Measurements from ENCODE around the gene DERL2. TPM values are rescaled to one million over a fixed set of nuclear protein-coding genes. Genes with fewer than 3 reads are reported as not detected.

Gene DERL2
- total and polyA plus RNA-seq, 9 of the 15 experiments (the other 6 are each of a cell fraction or from before 2014, with no cell fraction given): 11.5 to 105 (median 30.7) TPM

DNA sequence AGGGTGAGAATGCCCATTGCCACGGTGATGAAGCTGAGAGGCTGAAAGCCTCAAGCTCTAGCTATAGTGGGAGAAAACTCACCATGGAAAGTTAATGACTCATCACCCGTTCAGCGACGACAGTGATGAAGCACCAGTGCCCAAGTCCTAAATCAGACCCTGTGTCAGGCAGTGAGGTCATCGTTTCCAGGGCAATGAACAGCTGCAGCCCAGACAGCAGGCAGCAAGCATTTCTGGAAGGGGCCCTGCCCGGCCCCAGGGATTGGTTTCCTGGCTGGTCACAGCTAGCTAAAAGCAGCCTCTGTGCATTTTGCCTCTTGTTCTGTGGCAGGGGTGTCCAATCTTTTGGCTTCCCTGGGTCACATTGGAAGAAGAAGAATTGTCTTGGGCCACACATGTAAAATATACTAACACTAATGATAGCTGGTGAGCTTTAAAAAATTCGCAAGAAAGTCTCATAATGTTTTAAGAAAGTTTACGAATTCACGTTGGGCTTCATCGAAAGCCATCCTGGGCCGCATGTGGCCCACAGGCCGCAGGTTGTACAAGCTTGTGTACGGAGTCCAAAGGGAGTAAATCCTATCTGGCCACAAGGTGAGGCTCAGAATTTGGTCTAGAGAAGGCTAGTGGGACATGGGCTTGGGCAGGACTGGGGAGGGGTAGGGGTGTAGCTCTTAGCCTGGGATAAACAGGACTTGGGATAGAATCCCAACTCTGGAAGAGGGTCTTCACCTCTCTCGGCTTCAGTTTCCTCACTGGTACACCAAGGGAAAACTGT, 41.0 kb upstream of the DERL2 start (continued):
- TF ChIP-seq XRCC5 (IDR thresholded peaks at IDR 0.05; ENCODE audit: low read depth, low read length): no peak
- TF ChIP-seq SMARCE1 (IDR thresholded peaks at IDR 0.05): no peak
- no peak for TF ChIP-seq MTA2 (IDR thresholded peaks at IDR 0.05; ENCODE audit: low read depth)
- TF ChIP-seq, protein P1, sequence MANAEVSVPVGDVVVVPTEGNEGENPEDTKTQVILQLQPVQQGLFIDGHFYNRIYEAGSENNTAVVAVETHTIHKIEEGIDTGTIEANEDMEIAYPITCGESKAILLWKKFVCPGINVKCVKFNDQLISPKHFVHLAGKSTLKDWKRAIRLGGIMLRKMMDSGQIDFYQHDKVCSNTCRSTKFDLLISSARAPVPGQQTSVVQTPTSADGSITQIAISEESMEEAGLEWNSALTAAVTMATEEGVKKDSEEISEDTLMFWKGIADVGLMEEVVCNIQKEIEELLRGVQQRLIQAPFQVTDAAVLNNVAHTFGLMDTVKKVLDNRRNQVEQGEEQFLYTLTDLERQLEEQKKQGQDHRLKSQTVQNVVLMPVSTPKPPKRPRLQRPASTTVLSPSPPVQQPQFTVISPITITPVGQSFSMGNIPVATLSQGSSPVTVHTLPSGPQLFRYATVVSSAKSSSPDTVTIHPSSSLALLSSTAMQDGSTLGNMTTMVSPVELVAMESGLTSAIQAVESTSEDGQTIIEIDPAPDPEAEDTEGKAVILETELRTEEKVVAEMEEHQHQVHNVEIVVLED (CRISPR knock-in tag; IDR thresholded peaks at IDR 0.05): no peak
- no peak for TF ChIP-seq TARDBP (IDR thresholded peaks at IDR 0.05)
- TF ChIP-seq PHF20 (IDR thresholded peaks at IDR 0.05; ENCODE audit: partially characterized antibody): no peak
- TF ChIP-seq RFX1 (IDR thresholded peaks at IDR 0.05): peak; percentile 78
- TF ChIP-seq ATF1 (CRISPR knock-in tag; IDR thresholded peaks at IDR 0.05): no peak
- TF ChIP-seq ATF1 (tag; IDR thresholded peaks at IDR 0.05): peak; percentile 65
- TF ChIP-seq ESRRB (CRISPR knock-in tag; IDR thresholded peaks at IDR 0.05; ENCODE audit: borderline replicate concordance): no peak
- TF ChIP-seq, protein P2, sequence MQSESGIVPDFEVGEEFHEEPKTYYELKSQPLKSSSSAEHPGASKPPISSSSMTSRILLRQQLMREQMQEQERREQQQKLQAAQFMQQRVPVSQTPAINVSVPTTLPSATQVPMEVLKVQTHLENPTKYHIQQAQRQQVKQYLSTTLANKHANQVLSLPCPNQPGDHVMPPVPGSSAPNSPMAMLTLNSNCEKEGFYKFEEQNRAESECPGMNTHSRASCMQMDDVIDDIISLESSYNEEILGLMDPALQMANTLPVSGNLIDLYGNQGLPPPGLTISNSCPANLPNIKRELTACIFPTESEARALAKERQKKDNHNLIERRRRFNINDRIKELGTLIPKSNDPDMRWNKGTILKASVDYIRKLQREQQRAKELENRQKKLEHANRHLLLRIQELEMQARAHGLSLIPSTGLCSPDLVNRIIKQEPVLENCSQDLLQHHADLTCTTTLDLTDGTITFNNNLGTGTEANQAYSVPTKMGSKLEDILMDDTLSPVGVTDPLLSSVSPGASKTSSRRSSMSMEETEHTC (IDR thresholded peaks at IDR 0.05): no peak
- TF ChIP-seq MAFK (IDR thresholded peaks at IDR 0.05; ENCODE audit: low read length): peak; percentile 27; the same call in 1 of the 2 replicates
- no peak for TF ChIP-seq CCAR2 (IDR thresholded peaks at IDR 0.05; ENCODE audit: low read depth, low read length)
- no peak for TF ChIP-seq ZNF311 (CRISPR knock-in tag; IDR thresholded peaks at IDR 0.05)
- no peak for TF ChIP-seq SRF (CRISPR knock-in tag; IDR thresholded peaks at IDR 0.05)
- no peak for TF ChIP-seq ZNF282 (CRISPR knock-in tag; IDR thresholded peaks at IDR 0.05)
- TF ChIP-seq NFATC3 (IDR thresholded peaks at IDR 0.05): no peak
- TF ChIP-seq GTF2A2 (tag; IDR thresholded peaks at IDR 0.05): no peak
- TF ChIP-seq IFI16 (CRISPR knock-in tag; IDR thresholded peaks at IDR 0.05): no peak
- no peak for TF ChIP-seq ZNF764 (CRISPR knock-in tag; IDR thresholded peaks at IDR 0.05; ENCODE audit: low read depth)
- no peak for TF ChIP-seq SMARCC2 (IDR thresholded peaks at IDR 0.05; ENCODE audit: low read depth)
- peak; percentile 57; the same call in 1 of the 2 replicates for TF ChIP-seq ARID1B (IDR thresholded peaks at IDR 0.05)
- TF ChIP-seq POLR2AphosphoS5 (IDR thresholded peaks at IDR 0.05; ENCODE audit: control insufficient read depth, insufficient read depth, low read depth, low read length): no peak
- TF ChIP-seq, protein P3, sequence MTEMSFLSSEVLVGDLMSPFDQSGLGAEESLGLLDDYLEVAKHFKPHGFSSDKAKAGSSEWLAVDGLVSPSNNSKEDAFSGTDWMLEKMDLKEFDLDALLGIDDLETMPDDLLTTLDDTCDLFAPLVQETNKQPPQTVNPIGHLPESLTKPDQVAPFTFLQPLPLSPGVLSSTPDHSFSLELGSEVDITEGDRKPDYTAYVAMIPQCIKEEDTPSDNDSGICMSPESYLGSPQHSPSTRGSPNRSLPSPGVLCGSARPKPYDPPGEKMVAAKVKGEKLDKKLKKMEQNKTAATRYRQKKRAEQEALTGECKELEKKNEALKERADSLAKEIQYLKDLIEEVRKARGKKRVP (CRISPR knock-in tag; IDR thresholded peaks at IDR 0.05): no peak
